Trophoblast cell (in vitro differentiated cells and primary cell): ENCODE data around the gene SMG7.
A peak's percentile ranks its signal among the peaks of the same experiment; 100 is the strongest.

ENCODE experiments used
- DNase-seq, 2 donors: peaks; one replicate each; pipeline ENCODE4 v3.0.0-alpha.2; 2016
- H2AFZ ChIP-seq: 2 replicates; pipeline ENCODE4 v1.6.1; 2013; ENCODE audit warnings: low read length, moderate library complexity, mild to moderate bottlenecking; ENCODE audit not compliant: insufficient read depth, poor library complexity
- H2AK5ac ChIP-seq: 2 replicates; pipeline ENCODE4 v1.6.1; 2013; ENCODE audit warnings: mild to moderate bottlenecking, low read length
- H2BK120ac ChIP-seq: 2 replicates; pipeline ENCODE4 v1.6.1; 2013; ENCODE audit warnings: low read length, mild to moderate bottlenecking, moderate library complexity; ENCODE audit not compliant: insufficient read depth, poor library complexity
- H2BK12ac ChIP-seq: 2 replicates; pipeline ENCODE4 v1.6.1; 2013; ENCODE audit warnings: mild to moderate bottlenecking, low read length, moderate library complexity
- H2BK5ac ChIP-seq: 2 replicates; pipeline ENCODE4 v1.6.1; 2013; ENCODE audit warnings: low read length, low read depth, moderate library complexity, mild to moderate bottlenecking; ENCODE audit not compliant: poor library complexity
- H3K14ac ChIP-seq: 2 replicates; pipeline ENCODE4 v1.6.1; 2013; ENCODE audit warnings: mild to moderate bottlenecking, low read length
- H3K18ac ChIP-seq: 2 replicates; pipeline ENCODE4 v1.6.1; 2013; ENCODE audit warnings: mild to moderate bottlenecking, low read length
- H3K23ac ChIP-seq: 2 replicates; pipeline ENCODE4 v1.6.1; 2013; ENCODE audit warnings: low read length
- H3K27ac ChIP-seq: 2 replicates; pipeline ENCODE4 v1.5.1; 2013; ENCODE audit warnings: low read depth, mild to moderate bottlenecking, inconsistent platforms, low read length, moderate library complexity
- H3K27me3 ChIP-seq: 2 replicates; pipeline ENCODE4 v1.6.1; 2013; ENCODE audit warnings: inconsistent platforms, mild to moderate bottlenecking, low read length, moderate library complexity; ENCODE audit not compliant: insufficient read depth
- H3K36me3 ChIP-seq, 2 experiments: 1 replicate in 1 of 2; 2 replicates in 1 of 2; pipeline ENCODE4 v1.6.1; 2013; ENCODE audit warnings: low read length in 2 of 2, mild to moderate bottlenecking in 2 of 2, moderate library complexity in 1 of 2; ENCODE audit not compliant: insufficient read depth in 2 of 2, control insufficient read depth in 1 of 2
- H3K4ac ChIP-seq: 2 replicates; pipeline ENCODE4 v1.6.1; 2013; ENCODE audit warnings: low read depth, mild to moderate bottlenecking, low read length, moderate library complexity
- H3K4me1 ChIP-seq, 2 experiments: 1 replicate in 1 of 2; 2 replicates in 1 of 2; pipeline ENCODE4 v1.6.1; 2013; ENCODE audit warnings: low read length in 2 of 2, mild to moderate bottlenecking in 2 of 2, moderate library complexity in 1 of 2; ENCODE audit not compliant: insufficient read depth in 2 of 2, control insufficient read depth in 1 of 2
- H3K4me2 ChIP-seq: 2 replicates; pipeline ENCODE4 v1.6.1; 2013; ENCODE audit warnings: inconsistent platforms, mild to moderate bottlenecking, low read length, moderate library complexity
- H3K4me3 ChIP-seq: 2 replicates; pipeline ENCODE4 v1.5.1; 2013; ENCODE audit warnings: mild to moderate bottlenecking, low read depth, low read length, inconsistent platforms
- H3K79me1 ChIP-seq: one replicate; pipeline ENCODE4 v1.6.1; 2013; ENCODE audit warnings: low read length
- H3K79me2 ChIP-seq: 2 replicates; pipeline ENCODE4 v1.6.1; 2013; ENCODE audit warnings: low read length, mild to moderate bottlenecking; ENCODE audit not compliant: control insufficient read depth, insufficient read depth, poor library complexity
- H3K9ac ChIP-seq: 2 replicates; pipeline ENCODE4 v1.6.1; 2013; ENCODE audit warnings: mild to moderate bottlenecking, low read length
- H3K9me3 ChIP-seq: 2 replicates; pipeline ENCODE4 v1.6.1; 2013; ENCODE audit warnings: low read depth, mild to moderate bottlenecking, control low read depth, inconsistent platforms, low read length; ENCODE audit not compliant: insufficient read depth
- H4K12ac ChIP-seq: 2 replicates; pipeline ENCODE4 v1.6.1; 2013; ENCODE audit warnings: low read depth, mild to moderate bottlenecking, low read length, moderate library complexity
- H4K8ac ChIP-seq: 2 replicates; pipeline ENCODE4 v1.6.1; 2013; ENCODE audit warnings: low read depth, mild to moderate bottlenecking, low read length, moderate library complexity
- H4K91ac ChIP-seq: one replicate; pipeline ENCODE4 v1.6.1; 2013; ENCODE audit warnings: low read depth, mild to moderate bottlenecking, low read length, moderate library complexity
- WGBS: extraction: QIAGEN DNeasy Blood & Tissue Kit; methylation state at CpG from one replicate; pipeline ENCODE4 v1.1.7; 2013; ENCODE audit warnings: missing lambda C conversion rate; ENCODE audit not compliant: insufficient read length, insufficient coverage; ENCODE audit errors: extremely low coverage; 5-methylcytosine and 5-hydroxymethylcytosine counted together

SMG7 gene

GRCh38 chr1:183497218-183497617 lies 24.9 kb downstream of the SMG7 start:
- Histone ChIP-seq H2BK5ac (no peak overlapping the region), H3K36me3 (no peaks in the 10 kb centered on the region)

GRCh38 chr1:183498342-183498991 lies 26.2 kb downstream of the SMG7 start:
- H3K36me3 ChIP-seq = no peaks in the 10 kb centered on the region
- peaks cover 0 to 2% of the 10 kb centered on the region in 2 experiments for H3K4me1 ChIP-seq
- no peaks in the 10 kb centered on the region for H3K9me3 ChIP-seq
- no peak overlapping the region for H3K4me3 ChIP-seq
- H3K4me2 ChIP-seq = no peak overlapping the region
- H4K91ac ChIP-seq = no peak overlapping the region
- no peak overlapping the region for H2AFZ ChIP-seq
- H3K18ac ChIP-seq = no peak overlapping the region
- peak in 1 of 2 donors; percentile 57 for DNase-seq
- no peaks in the 10 kb centered on the region for H3K79me1 ChIP-seq
- no peak overlapping the region for H2BK5ac ChIP-seq
- peak overlapping the region; percentile 65 for H3K4ac ChIP-seq
- H3K9ac ChIP-seq = no peak overlapping the region
- H3K27me3 ChIP-seq = no peaks in the 10 kb centered on the region
- no peak overlapping the region for H4K8ac ChIP-seq
- no peak overlapping the region for H3K23ac ChIP-seq
- H4K12ac ChIP-seq = no peak overlapping the region
- no peak overlapping the region for H3K14ac ChIP-seq
- no peak overlapping the region for H2AK5ac ChIP-seq
- H2BK12ac ChIP-seq = no peak overlapping the region
- H3K27ac ChIP-seq = no peak overlapping the region
- peaks cover 6% of the 10 kb centered on the region for H3K79me2 ChIP-seq
- no CpG with 5 or more reads among the region's 6 CpGs for WGBS
- H2BK120ac ChIP-seq = no peak overlapping the region

More at GRCh38 chr1:183497218-183497617, 24.9 kb downstream of the SMG7 start:
- H3K4me3 ChIP-seq = no peak overlapping the region
- H2BK12ac ChIP-seq = no peak overlapping the region
- DNase-seq = no peak
- peak overlapping the region; percentile 93 for H3K4ac ChIP-seq
- H3K27ac ChIP-seq = no peak overlapping the region
- no peak overlapping the region for H3K14ac ChIP-seq
- H2AFZ ChIP-seq = no peak overlapping the region
- no peak overlapping the region for H3K23ac ChIP-seq
- WGBS = no CpG with 5 or more reads among the region's 2 CpGs
- H4K12ac ChIP-seq = no peak overlapping the region
- no peaks in the 10 kb centered on the region for H3K27me3 ChIP-seq
- H3K4me1 ChIP-seq = peaks cover 0 to 2% of the 10 kb centered on the region in 2 experiments
- H3K9ac ChIP-seq = no peak overlapping the region
- no peak overlapping the region for H3K4me2 ChIP-seq
- H3K18ac ChIP-seq = peak overlapping the region; percentile 59
- no peaks in the 10 kb centered on the region for H3K9me3 ChIP-seq
- no peak overlapping the region for H2AK5ac ChIP-seq
- H2BK120ac ChIP-seq = no peak overlapping the region
- no peak overlapping the region for H4K91ac ChIP-seq
- no peaks in the 10 kb centered on the region for H3K79me1 ChIP-seq
- peaks cover 6% of the 10 kb centered on the region for H3K79me2 ChIP-seq
- H4K8ac ChIP-seq = no peak overlapping the region

- Histone ChIP-seq H4K8ac (no peak overlapping the region), H3K36me3 (no peaks in the 10 kb centered on the region), H3K9me3 (no peaks in the 10 kb centered on the region), H3K79me2 (no peaks in the 10 kb centered on the region), H2AFZ (no peak overlapping the region), H2BK12ac (no peak overlapping the region), H2AK5ac (no peak overlapping the region), H2BK5ac (no peak overlapping the region), H3K23ac (no peak overlapping the region), H3K4me2 (no peak overlapping the region), H3K18ac (no peak overlapping the region), H3K14ac (no peak overlapping the region), H3K4me3 (no peak overlapping the region), H4K91ac (no peak overlapping the region), H3K79me1 (no peaks in the 10 kb centered on the region), H3K4me1 (peaks cover 0 to 3% of the 10 kb centered on the region in 2 experiments), H3K4ac (peak overlapping the region; percentile 55), H3K27ac (no peak overlapping the region), H3K27me3 (no peaks in the 10 kb centered on the region), H4K12ac (no peak overlapping the region), H3K9ac (no peak overlapping the region), H2BK120ac (no peak overlapping the region)
- peak; percentile 16 to 81 for DNase-seq
- no CpG with 5 or more reads among the region's 5 CpGs for WGBS
These were observed 33.3 kb downstream of the SMG7 start for GRCh38 chr1:183505454-183506089.

- no peak overlapping the region for H2AFZ ChIP-seq
- no peak overlapping the region for H4K12ac ChIP-seq
- no peak overlapping the region for H3K9ac ChIP-seq
- H2BK12ac ChIP-seq = no peak overlapping the region
- H3K14ac ChIP-seq = no peak overlapping the region
- H4K91ac ChIP-seq = no peak overlapping the region
- H2AK5ac ChIP-seq = no peak overlapping the region
- H3K23ac ChIP-seq = no peak overlapping the region
- no peak overlapping the region for H2BK120ac ChIP-seq
- no peak overlapping the region for H3K18ac ChIP-seq
- no peaks in the 10 kb centered on the region for H3K79me2 ChIP-seq
- no peaks in the 10 kb centered on the region for H3K36me3 ChIP-seq
- peak in 1 of 2 donors; percentile 23 for DNase-seq
- peak overlapping the region; percentile 6 for H3K4ac ChIP-seq
- H3K4me2 ChIP-seq = no peak overlapping the region
- no peak overlapping the region for H4K8ac ChIP-seq
- no peaks in the 10 kb centered on the region for H3K27me3 ChIP-seq
- peaks cover 0 to 3% of the 10 kb centered on the region in 2 experiments for H3K4me1 ChIP-seq
- H3K27ac ChIP-seq = no peak overlapping the region
- H2BK5ac ChIP-seq = no peak overlapping the region
- H3K9me3 ChIP-seq = no peaks in the 10 kb centered on the region
- no peaks in the 10 kb centered on the region for H3K79me1 ChIP-seq
- H3K4me3 ChIP-seq = no peak overlapping the region
- no CpG with 5 or more reads among the region's 4 CpGs for WGBS
These were observed 34.3 kb downstream of the SMG7 start for GRCh38 chr1:183506561-183506960.
